HG03196 (cell line): ENCODE measurements around the gene MEPE.
"Not testable (repeated sequence)": the region's sequence is repeated elsewhere in the genome, so short reads cannot be mapped to it uniquely, and the experiment has no call there.

Experiments used
- ATAC-seq: cut with Tn5 transposase; IDR thresholded peaks from one replicate; pipeline ENCODE4 v1.9.1; 2021; ENCODE audit not compliant: unreplicated experiment

Gene MEPE

DNA sequence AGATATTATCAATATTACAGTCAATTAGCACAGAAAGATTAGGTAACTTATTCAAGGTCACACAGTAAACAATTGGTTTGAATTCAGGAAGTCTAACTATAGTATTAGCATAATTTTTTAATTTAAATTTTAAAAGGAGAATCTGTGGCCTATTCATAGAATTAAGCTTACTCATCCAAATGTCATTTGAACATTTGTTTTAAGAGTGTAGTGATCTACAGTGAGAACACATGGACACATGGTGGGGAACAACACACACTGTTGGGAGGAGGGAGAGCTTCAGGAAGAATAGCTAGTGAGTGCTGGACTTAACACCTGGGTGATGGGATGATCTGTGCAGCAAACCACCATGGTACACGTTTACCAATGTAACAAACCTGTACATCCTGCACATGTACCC lies 48.3 kb downstream of the MEPE start:
- no peak for ATAC-seq

DNA sequence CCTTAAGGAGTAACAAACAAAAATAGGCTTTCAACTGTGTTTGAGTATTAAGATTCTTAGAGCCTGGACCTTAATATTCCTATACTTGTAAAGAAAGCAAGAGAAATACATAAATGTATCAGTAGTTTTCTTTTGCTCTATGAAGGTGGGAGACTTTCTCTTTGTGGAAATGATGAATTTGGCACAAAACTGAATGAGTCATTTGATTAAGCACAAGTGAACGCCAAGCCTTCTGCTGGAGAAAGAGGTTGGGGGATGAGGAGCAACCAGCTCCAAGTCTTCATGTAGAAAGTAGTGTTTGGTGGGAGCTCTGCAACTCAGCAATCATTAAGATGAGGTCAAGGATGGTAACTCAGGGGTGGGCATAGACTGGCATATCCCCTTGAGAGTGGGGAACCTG lies 49.6 kb downstream of the MEPE start:
- ATAC-seq = no peak

DNA sequence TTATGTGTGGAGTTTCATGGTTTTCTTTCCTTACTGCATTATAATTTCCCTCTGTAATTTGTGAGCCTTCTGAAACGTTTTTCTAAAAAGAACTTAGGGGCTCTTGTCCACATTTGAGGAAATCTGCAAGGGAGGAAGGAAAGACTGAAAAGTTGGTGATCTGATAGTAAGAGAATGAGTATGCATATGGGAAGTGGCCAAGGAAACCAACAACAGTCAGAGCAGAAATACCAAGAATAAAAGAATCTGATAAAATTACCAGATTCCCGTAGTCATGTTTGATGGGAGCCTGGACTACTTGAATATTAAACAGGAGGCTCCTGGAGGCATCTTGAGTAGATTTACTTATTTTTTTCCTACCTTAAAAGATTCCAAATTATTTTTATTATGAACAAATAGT lies 50.1 kb downstream of the MEPE start:
- no peak for ATAC-seq

DNA sequence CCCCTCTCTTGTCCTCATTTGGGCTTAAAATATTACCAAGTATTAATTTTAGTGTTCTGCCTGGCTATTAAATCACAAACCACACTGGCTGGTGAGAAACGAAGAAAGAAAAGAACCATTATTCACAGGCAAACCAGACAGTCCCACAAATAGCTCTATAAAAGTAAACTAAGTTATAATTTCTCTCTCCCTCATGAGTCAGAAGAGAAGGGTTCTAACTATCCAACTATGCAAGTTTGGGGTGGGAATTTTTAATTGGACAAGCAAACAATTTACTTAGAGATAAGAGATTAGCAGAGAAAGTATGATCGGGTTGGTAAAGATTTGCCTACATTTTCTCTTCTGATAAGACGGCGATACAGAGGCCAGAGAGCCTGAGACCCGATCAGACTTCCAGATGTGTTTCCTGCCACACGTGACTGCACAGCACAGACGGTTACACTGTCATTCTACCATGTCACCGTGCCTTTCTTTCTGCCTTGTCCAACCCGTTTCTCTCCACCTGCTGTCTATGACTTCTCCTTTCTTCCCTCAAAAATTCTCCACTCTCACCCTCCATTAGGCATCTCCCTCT lies 52.3 kb downstream of the MEPE start:
- ATAC-seq = no peak

DNA sequence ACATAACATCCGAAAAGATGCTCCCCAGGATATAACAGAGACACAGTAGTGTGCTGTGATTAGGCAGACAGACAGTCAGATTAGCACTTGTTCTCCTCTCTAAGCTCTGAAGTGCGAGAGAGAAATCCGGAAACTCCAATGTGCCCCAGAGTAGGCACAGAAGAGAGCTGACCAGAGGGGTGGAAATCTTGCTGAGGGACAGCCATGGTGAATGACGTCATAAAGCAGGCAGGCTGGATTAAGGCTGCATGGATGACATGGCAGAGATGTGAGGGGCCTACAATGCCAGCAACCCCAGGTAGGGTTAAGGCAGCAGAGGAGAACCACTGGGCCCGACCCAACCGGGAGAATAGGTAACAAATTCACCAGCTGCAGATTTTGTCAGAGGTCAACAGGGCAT lies 53.3 kb downstream of the MEPE start:
- no peak for ATAC-seq

DNA sequence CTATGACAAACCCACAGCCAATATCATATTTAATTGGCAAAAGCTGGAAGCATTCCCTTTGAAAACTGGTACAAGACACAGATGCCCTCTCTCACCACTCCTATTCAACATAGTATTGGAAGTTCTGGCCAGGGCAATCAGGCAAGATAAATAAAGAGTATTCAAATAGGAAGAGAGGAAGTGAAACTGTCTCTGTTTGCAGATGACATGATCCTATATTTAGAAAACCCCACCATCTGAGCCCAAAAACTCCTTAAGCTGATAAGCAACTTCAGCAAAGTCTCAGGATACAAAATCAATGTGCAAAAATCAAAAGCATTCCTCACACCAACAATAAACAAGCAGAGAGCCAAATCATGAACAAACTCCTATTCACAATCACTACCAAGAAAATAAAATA lies 58.0 kb downstream of the MEPE start:
- ATAC-seq = not testable (repeated sequence)

DNA sequence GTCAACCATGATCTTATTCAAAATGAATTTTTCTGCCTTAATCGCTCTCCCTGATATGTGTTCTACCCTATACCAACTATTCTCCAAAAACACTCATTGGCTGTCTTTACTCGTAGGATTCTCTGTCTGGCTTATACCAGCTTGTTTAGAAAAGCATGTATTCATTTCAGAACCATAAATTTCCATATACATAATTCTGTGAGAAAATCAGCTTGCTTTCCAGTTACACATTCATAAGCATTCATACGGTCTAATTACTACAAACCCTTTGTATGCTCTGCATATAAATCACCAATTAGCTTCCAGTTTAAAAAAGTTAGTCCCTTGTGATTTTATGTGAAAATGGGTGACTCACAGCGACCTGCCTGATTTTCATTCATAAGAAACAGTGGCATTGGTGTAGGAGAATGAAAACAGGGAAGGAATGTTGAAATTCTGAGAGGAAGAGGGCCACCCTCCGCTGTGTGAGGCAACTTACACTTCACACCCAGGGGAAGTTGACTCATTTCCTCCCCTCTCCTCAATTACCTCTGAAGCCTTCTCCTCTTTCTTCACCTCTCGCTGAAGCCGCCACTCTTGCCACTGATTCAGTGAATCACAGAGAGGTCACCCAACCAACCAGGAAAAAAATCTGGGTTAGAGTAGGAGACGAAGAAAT lies 63.3 kb downstream of the MEPE start:
- ATAC-seq = peak; percentile 74
